Omental fat pad (tissue), 4 donors: ENCODE data around the gene NEK6. TPM values are rescaled to one million over a fixed set of nuclear protein-coding genes. Genes with fewer than 3 reads are reported as not detected.

Source experiments
- ATAC-seq: fragments of 150-250 bp; one replicate; pipeline ENCODE4 v1.9.1; 2016; ENCODE audit warnings: mild to moderate bottlenecking, moderate library complexity; ENCODE audit not compliant: low FRiP score
- DNase-seq: peaks from one replicate; pipeline ENCODE4 v3.0.0-alpha.2; 2019; ENCODE audit warnings: low spot score
- CTCF ChIP-seq, 3 donors: fragments of 450-650 bp; IDR thresholded peaks; one replicate each; pipeline ENCODE4 v1.5.1; 2016 to 2017; ENCODE audit warnings: antibody characterized with exemption in 3 of 3, mild to moderate bottlenecking in 3 of 3, moderate library complexity in 2 of 3
- total RNA-seq, 4 donors: library from RNA; depleted of rRNA; stranded (reverse); fragments of >200 nt; gene quantifications; one replicate each; pipeline ENCODE4 v1.1.0, GENCODE V29; 2016

Gene NEK6
- total RNA-seq, 4 donors from 2014 or later: 11.8 to 52.1 (median 29.0) TPM

GRCh38 chr9:124321935-124322334 lies 64.2 kb downstream of the NEK6 start:
- DNase-seq (no peak), ATAC-seq (no peak)
- TF ChIP-seq CTCF (IDR thresholded peaks at IDR 0.05): no peak

- DNase-seq: no peak
- no peak for ATAC-seq
- TF ChIP-seq CTCF (IDR thresholded peaks at IDR 0.05): no peak
Measured at GRCh38 chr9:124322618-124323432, 65.1 kb downstream of the NEK6 start.

- no peak for TF ChIP-seq CTCF (IDR thresholded peaks at IDR 0.05)
- ATAC-seq (no peak), DNase-seq (no peak)
Measured at GRCh38 chr9:124323904-124324303, 66.2 kb downstream of the NEK6 start.

GRCh38 chr9:124325816-124326215 lies 68.1 kb downstream of the NEK6 start:
- ATAC-seq: no peak
- DNase-seq: no peak
- no peak for TF ChIP-seq CTCF (IDR thresholded peaks at IDR 0.05)

- DNase-seq (no peak), ATAC-seq (no peak)
- TF ChIP-seq CTCF (IDR thresholded peaks at IDR 0.05): no peak
Measured at GRCh38 chr9:124326378-124326777, 68.6 kb downstream of the NEK6 start.

- ATAC-seq (no peak), DNase-seq (no peak)
- no peak for TF ChIP-seq CTCF (IDR thresholded peaks at IDR 0.05)
Measured at GRCh38 chr9:124327491-124327890, 69.7 kb downstream of the NEK6 start.

GRCh38 chr9:124328285-124328684 lies 70.5 kb downstream of the NEK6 start:
- DNase-seq (no peak), ATAC-seq (no peak)
- TF ChIP-seq CTCF (IDR thresholded peaks at IDR 0.05): no peak
